Osteoblast (primary cell): ENCODE results near the gene COLEC12. TPM values are rescaled to one million over a fixed set of nuclear protein-coding genes. Genes with fewer than 3 reads are reported as not detected.

Experiments used
- DNase-seq: peaks from one replicate; pipeline ENCODE4 v3.0.0; 2011; ENCODE audit warnings: low spot score, mixed read lengths; ENCODE audit not compliant: insufficient read length; ENCODE audit errors: missing footprints
- H2AFZ ChIP-seq: 2 replicates; pipeline ENCODE4 v1.6.0; 2011; ENCODE audit warnings: mild to moderate bottlenecking, low read length
- H3K27ac ChIP-seq: 2 replicates; pipeline ENCODE4 v1.5.1; 2011; ENCODE audit warnings: mild to moderate bottlenecking, low read depth, low read length, moderate library complexity
- H3K27me3 ChIP-seq: 2 replicates; pipeline ENCODE4 v1.6.0; 2012; ENCODE audit warnings: mild to moderate bottlenecking, control low read depth, inconsistent platforms, low read length, moderate library complexity; ENCODE audit not compliant: insufficient read depth
- H3K36me3 ChIP-seq: 2 replicates; pipeline ENCODE4 v1.5.1; 2011; ENCODE audit warnings: mild to moderate bottlenecking, low read length, control low read depth, moderate library complexity; ENCODE audit not compliant: insufficient read depth
- H3K4me1 ChIP-seq: 2 replicates; pipeline ENCODE4 v1.5.1; 2011; ENCODE audit warnings: mild to moderate bottlenecking, low read length, control low read depth, moderate library complexity; ENCODE audit not compliant: insufficient read depth
- H3K4me2 ChIP-seq: 2 replicates; pipeline ENCODE4 v1.6.0; 2011; ENCODE audit warnings: mild to moderate bottlenecking, low read length; ENCODE audit not compliant: insufficient read depth
- H3K4me3 ChIP-seq: fragments of 200-600 bp; sonication (generic); 3 replicates; pipeline ENCODE4 v1.5.1; 2012; ENCODE audit warnings: mild to moderate bottlenecking, low read length, inconsistent platforms; ENCODE audit not compliant: insufficient read depth
- H3K79me2 ChIP-seq: 2 replicates; pipeline ENCODE4 v1.6.0; 2012; ENCODE audit warnings: mild to moderate bottlenecking, low read length, control low read depth, inconsistent platforms; ENCODE audit not compliant: insufficient read depth
- H3K9me3 ChIP-seq: 2 replicates; pipeline ENCODE4 v1.5.1; 2011; ENCODE audit warnings: low read depth, low read length, control low read depth
- H4K20me1 ChIP-seq: 2 replicates; pipeline ENCODE4 v1.6.0; 2012; ENCODE audit warnings: mild to moderate bottlenecking, low read length, control low read depth; ENCODE audit not compliant: insufficient read depth
- total RNA-seq: library from RNA; depleted of rRNA; stranded (reverse); fragments of >200 nt; gene quantifications from 2 replicates; pipeline ENCODE4 v1.2.3, GENCODE V29; 2012
- TF ChIP-seq, protein P1 (sequence below): IDR thresholded peaks from 2 replicates; pipeline ENCODE4 v1.5.1; 2011; ENCODE audit warnings: mild to moderate bottlenecking, low read depth, low read length, moderate library complexity; ENCODE audit errors: extremely low read depth

COLEC12 gene
- total RNA-seq, 1 donor, result 38.0 TPM

DNA sequence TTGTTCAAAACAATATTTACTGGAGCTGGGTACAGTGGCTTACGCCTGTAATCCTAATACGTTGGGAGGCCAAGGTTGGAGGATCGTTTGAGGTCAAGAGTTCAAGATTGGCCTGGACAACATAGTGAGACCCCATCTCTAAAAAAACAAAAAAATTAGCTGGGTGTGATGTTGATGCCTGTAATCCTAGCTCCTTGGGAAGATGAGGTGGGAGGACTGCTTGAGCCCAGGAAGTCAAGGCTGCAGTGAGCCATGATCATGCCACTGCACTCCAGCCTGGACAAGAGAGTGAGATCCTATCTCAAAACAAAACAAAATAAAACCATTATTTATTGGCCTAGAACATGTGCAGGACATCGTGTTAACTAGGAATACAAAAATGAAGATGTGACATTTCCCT, 77.5 kb downstream of the COLEC12 start:
- Histone ChIP-seq H3K27ac (peak overlapping the region; percentile 94), H3K4me1 (peaks cover 57% of the 10 kb centered on the region)
- TF ChIP-seq, protein P1, sequence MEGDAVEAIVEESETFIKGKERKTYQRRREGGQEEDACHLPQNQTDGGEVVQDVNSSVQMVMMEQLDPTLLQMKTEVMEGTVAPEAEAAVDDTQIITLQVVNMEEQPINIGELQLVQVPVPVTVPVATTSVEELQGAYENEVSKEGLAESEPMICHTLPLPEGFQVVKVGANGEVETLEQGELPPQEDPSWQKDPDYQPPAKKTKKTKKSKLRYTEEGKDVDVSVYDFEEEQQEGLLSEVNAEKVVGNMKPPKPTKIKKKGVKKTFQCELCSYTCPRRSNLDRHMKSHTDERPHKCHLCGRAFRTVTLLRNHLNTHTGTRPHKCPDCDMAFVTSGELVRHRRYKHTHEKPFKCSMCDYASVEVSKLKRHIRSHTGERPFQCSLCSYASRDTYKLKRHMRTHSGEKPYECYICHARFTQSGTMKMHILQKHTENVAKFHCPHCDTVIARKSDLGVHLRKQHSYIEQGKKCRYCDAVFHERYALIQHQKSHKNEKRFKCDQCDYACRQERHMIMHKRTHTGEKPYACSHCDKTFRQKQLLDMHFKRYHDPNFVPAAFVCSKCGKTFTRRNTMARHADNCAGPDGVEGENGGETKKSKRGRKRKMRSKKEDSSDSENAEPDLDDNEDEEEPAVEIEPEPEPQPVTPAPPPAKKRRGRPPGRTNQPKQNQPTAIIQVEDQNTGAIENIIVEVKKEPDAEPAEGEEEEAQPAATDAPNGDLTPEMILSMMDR, result no peak

DNA sequence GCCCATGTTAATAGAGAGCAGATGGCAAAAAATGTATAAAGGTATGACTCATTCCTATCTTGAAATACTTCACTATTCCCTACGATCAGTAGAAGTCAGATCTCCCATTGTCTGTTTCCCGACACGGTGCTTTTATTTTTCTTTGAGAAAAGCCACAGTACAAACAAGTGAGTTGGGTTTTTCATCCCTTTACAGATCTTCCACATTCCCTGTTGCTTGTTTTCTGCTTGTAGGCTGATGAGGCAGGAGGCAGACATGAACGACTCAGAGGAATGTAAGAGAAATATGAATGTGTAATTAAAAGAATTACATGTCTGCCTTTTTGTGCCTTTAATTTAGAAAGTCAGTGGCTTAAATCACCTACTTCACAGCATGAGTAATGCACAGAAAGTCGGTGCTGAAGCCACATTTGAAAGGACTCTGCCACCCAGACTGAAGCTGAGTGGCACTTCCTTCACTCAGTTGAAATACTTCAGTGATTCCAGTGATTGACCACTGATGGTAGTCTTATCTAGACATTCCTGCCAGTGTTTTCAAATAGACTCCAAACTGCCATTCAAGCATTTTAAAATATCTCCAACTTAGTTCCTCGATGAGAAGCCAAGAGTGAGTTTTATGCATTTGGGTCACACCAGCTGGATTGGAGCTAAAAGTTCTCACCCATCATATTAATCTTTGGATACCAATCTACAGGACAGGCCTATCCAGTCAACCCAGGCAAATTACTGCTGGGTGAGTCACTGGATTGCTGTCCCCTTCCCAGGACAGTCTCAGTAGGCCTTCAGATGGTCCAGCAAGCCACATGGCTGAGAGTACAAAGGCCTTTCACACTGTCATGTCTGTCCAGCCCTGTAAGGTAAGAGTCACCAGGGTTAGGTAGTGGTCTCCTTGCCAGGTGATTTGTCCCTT, 79.0 kb downstream of the COLEC12 start:
- H3K9me3 ChIP-seq, result no peaks in the 10 kb centered on the region
- TF ChIP-seq, protein P1, result no peak
- peak; percentile 44 for DNase-seq
- no peaks in the 10 kb centered on the region for H3K27me3 ChIP-seq
- H2AFZ ChIP-seq, result peak overlapping the region; percentile 25
- peak overlapping the region; percentile 12 for H3K4me3 ChIP-seq
- H3K4me1 ChIP-seq, result peaks cover 58% of the 10 kb centered on the region
- no peaks in the 10 kb centered on the region for H4K20me1 ChIP-seq
- H3K27ac ChIP-seq, result peak overlapping the region; percentile 71
- no peaks in the 10 kb centered on the region for H3K79me2 ChIP-seq
- H3K36me3 ChIP-seq, result no peaks in the 10 kb centered on the region
- peak overlapping the region; percentile 62 for H3K4me2 ChIP-seq

More for the DNA sequence above, 77.5 kb downstream of the COLEC12 start:
- DNase-seq, result no peak
- H3K4me2 ChIP-seq, result no peak overlapping the region
- H3K4me3 ChIP-seq, result no peak overlapping the region
- H3K9me3 ChIP-seq, result no peaks in the 10 kb centered on the region
- H4K20me1 ChIP-seq, result no peaks in the 10 kb centered on the region
- H3K36me3 ChIP-seq, result no peaks in the 10 kb centered on the region
- no peaks in the 10 kb centered on the region for H3K79me2 ChIP-seq
- no peak overlapping the region for H2AFZ ChIP-seq
- H3K27me3 ChIP-seq, result no peaks in the 10 kb centered on the region

DNA sequence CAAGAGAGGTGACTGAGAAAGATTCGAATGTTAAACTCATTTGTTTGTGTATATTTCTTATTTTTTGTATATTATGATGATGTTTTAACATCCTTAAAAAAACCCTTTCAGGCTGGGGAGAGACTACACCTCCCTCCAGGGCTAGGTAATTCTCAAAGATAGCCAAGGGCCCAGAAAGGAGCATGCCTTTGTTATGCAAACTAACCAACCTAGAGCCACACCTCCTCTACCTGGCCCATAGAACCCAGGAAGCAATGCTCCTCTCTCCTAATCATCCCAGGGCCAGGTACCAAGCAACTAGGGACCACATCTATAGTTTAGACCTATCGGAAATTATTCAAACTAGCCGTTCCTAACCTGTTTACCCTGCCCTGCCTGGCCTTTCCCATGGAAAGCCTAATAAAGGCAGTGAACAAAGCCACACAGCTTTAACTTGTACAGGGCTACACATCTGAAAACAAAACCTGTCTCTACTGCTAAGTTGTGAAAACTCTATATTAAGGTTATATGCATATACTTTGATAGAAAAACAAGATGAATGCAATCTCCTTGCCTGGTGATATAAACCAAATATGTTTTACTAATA, 79.7 kb downstream of the COLEC12 start:
- peak overlapping the region; percentile 71 for H3K27ac ChIP-seq
- no peaks in the 10 kb centered on the region for H3K79me2 ChIP-seq
- H3K4me2 ChIP-seq, result peak overlapping the region; percentile 62
- DNase-seq, result no peak
- TF ChIP-seq, protein P1, result no peak
- no peak overlapping the region for H2AFZ ChIP-seq
- H3K9me3 ChIP-seq, result no peaks in the 10 kb centered on the region
- H3K36me3 ChIP-seq, result no peaks in the 10 kb centered on the region
- no peak overlapping the region for H3K4me3 ChIP-seq
- no peaks in the 10 kb centered on the region for H3K27me3 ChIP-seq
- no peaks in the 10 kb centered on the region for H4K20me1 ChIP-seq
- H3K4me1 ChIP-seq, result peaks cover 57% of the 10 kb centered on the region

DNA sequence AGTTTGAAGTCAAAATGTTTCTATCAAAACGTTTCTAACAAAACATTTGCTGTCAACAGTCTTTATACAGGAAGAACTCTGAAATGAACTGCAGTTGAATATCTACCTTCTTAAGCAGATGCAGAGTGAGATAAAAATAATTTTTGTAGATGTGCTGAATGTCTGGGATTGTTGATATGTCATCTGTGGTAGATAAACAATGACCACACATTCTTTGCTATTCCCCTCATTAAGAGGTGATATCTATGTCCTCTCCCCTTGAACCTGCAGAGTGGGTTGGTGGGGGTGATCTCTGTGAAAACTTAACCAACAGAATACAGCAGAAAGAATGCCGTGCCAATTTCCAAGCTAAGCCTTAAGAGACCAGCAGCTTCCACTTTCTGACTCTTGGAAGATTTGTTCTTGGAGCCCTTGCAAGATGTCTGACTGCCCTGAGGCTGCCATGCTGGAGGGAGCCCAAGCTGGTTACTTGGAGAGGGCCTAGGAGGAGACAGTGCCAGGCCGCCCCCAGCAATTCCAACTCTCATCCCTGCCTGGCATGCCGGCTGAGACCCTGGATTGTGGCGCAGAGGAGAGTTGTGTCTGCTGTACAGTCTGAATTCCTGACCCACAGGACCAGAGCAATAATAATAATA, 80.8 kb downstream of the COLEC12 start:
- Histone ChIP-seq H3K4me3 (no peak overlapping the region), H3K4me1 (peaks cover 57% of the 10 kb centered on the region), H3K27ac (no peak overlapping the region), H2AFZ (no peak overlapping the region), H3K79me2 (no peaks in the 10 kb centered on the region), H3K9me3 (no peaks in the 10 kb centered on the region), H3K36me3 (no peaks in the 10 kb centered on the region), H4K20me1 (no peaks in the 10 kb centered on the region), H3K4me2 (no peak overlapping the region), H3K27me3 (no peaks in the 10 kb centered on the region)
- TF ChIP-seq, protein P1, result no peak
- DNase-seq, result no peak
